Loucy (cell line): ENCODE measurements around the gene SIRPA.
A peak's percentile ranks its signal among the peaks of the same experiment; 100 is the strongest.

Experiments used
- H2AFZ ChIP-seq: fragments of 200-600 bp; sonication (generic); 2 replicates; pipeline ENCODE4 v1.6.0; 2016; ENCODE audit warnings: antibody characterized with exemption, mild to moderate bottlenecking, low read length, moderate library complexity
- H3F3A ChIP-seq: fragments of 200-600 bp; 2 replicates; pipeline ENCODE4 v1.6.0; 2016; ENCODE audit warnings: antibody characterized with exemption, low read depth, mild to moderate bottlenecking
- H3K27me3 ChIP-seq: fragments of 200-600 bp; sonication (generic); 2 replicates; pipeline ENCODE4 v1.6.1; 2014; ENCODE audit warnings: low read length, mild to moderate bottlenecking; ENCODE audit not compliant: insufficient read depth, poor library complexity, severe bottlenecking
- H3K36me3 ChIP-seq: fragments of 200-600 bp; sonication (generic); 2 replicates; pipeline ENCODE4 v1.6.1; 2016; ENCODE audit warnings: low read length; ENCODE audit not compliant: insufficient read depth
- H3K4me1 ChIP-seq: fragments of 200-600 bp; sonication (generic); 2 replicates; pipeline ENCODE4 v1.5.1; 2014; ENCODE audit warnings: low read length, mild to moderate bottlenecking; ENCODE audit not compliant: insufficient read depth, poor library complexity, severe bottlenecking
- H3K4me2 ChIP-seq: fragments of 200-600 bp; sonication (generic); 2 replicates; pipeline ENCODE4 v1.6.0; 2014; ENCODE audit warnings: antibody characterized with exemption, low read length, low read depth, mild to moderate bottlenecking; ENCODE audit not compliant: poor library complexity, severe bottlenecking
- H3K4me3 ChIP-seq: fragments of 200-600 bp; sonication (generic); 2 replicates; pipeline ENCODE4 v1.5.1; 2014; ENCODE audit warnings: low read length, mild to moderate bottlenecking, mixed read lengths; ENCODE audit not compliant: poor library complexity, severe bottlenecking
- H3K79me2 ChIP-seq: fragments of 200-600 bp; sonication (generic); 2 replicates; pipeline ENCODE4 v1.6.1; 2014; ENCODE audit warnings: low read length; ENCODE audit not compliant: insufficient read depth
- H3K9ac ChIP-seq: fragments of 200-600 bp; sonication (generic); 2 replicates; pipeline ENCODE4 v1.6.0; 2014; ENCODE audit warnings: mild to moderate bottlenecking, low read depth, low read length, moderate library complexity; ENCODE audit not compliant: poor library complexity, severe bottlenecking
- H3K9me2 ChIP-seq: fragments of 200-600 bp; sonication (generic); replicated peaks from 2 replicates; pipeline ENCODE4 v1.6.1; 2016; ENCODE audit warnings: low read depth, low read length, mixed read lengths
- H3K9me3 ChIP-seq: fragments of 200-600 bp; sonication (generic); 2 replicates; pipeline ENCODE4 v1.6.1; 2014; ENCODE audit warnings: mild to moderate bottlenecking, antibody characterized with exemption, low read length, low read depth; ENCODE audit not compliant: insufficient read depth
- H4K20me1 ChIP-seq: fragments of 200-600 bp; sonication (generic); 2 replicates; pipeline ENCODE4 v1.6.0; 2014; ENCODE audit warnings: antibody characterized with exemption, low read length, mild to moderate bottlenecking; ENCODE audit not compliant: insufficient read depth, poor library complexity, severe bottlenecking
- EZH2phosphoT487 ChIP-seq: fragments of 200-600 bp; IDR thresholded peaks from 2 replicates; pipeline ENCODE4 v1.6.1; 2018; ENCODE audit warnings: antibody characterized with exemption, mild to moderate bottlenecking, moderate library complexity, borderline replicate concordance
- TF ChIP-seq, protein P1 (sequence below): fragments of 200-600 bp; sonication (generic); conservative IDR thresholded peaks from 2 replicates; pipeline ENCODE4 v1.5.1; 2014; ENCODE audit warnings: mild to moderate bottlenecking, antibody characterized with exemption, low read length

The SIRPA gene

DNA sequence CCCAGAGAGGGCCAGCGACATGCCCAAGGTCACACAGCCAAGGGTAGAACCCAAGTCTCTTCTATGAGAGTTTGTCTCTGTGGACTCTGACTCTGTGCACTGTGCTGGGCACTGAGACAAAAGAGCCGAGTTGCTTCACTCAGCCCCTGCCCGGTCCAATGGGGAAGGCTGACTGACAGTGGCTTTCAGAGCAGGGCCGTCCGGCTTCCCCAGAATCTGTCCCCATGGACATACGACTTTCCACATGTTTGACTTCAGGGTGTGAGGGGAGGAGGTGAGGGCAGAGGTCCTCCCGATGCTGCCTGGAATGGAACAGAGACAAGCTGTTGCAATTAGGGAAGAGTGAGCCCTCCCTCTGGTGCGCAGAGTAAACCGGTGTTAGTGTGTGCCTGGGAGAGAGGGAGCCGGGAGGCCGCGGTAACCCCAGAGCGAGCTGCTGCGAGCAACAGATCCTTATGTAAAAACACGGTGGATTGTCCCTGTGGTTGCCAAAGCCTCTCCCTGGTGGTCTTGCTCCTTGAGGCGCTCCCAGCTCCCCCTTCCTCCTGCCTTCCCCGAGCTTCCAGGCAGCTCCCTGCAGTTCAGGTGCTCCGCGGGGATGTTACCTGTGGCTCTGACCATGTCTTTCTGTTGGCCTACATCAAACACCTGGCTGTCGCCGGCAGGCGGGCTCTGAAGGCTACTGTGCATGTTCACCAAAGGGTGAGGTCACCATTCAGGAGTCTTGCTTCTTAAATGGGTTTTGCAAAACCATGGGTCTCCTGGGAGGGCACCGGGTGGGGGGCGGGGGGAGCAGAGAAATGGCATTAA, 672 bp downstream of the SIRPA start:
- Histone ChIP-seq H3K9me2 (no peaks in the 10 kb centered on the region), H3F3A (no peaks in the 10 kb centered on the region), H3K9ac (peak overlapping the region; percentile 27), H2AFZ (no peak overlapping the region; the same call in 1 of the 2 replicates), H3K4me1 (no peaks in the 10 kb centered on the region), H3K4me3 (peak overlapping the region; percentile 69), H3K79me2 (no peaks in the 10 kb centered on the region), H3K4me2 (peak overlapping the region; percentile 73), H4K20me1 (no peaks in the 10 kb centered on the region), H3K9me3 (no peaks in the 10 kb centered on the region), H3K36me3 (no peaks in the 10 kb centered on the region), H3K27me3 (peaks cover 15% of the 10 kb centered on the region)
- TF ChIP-seq, protein P1, sequence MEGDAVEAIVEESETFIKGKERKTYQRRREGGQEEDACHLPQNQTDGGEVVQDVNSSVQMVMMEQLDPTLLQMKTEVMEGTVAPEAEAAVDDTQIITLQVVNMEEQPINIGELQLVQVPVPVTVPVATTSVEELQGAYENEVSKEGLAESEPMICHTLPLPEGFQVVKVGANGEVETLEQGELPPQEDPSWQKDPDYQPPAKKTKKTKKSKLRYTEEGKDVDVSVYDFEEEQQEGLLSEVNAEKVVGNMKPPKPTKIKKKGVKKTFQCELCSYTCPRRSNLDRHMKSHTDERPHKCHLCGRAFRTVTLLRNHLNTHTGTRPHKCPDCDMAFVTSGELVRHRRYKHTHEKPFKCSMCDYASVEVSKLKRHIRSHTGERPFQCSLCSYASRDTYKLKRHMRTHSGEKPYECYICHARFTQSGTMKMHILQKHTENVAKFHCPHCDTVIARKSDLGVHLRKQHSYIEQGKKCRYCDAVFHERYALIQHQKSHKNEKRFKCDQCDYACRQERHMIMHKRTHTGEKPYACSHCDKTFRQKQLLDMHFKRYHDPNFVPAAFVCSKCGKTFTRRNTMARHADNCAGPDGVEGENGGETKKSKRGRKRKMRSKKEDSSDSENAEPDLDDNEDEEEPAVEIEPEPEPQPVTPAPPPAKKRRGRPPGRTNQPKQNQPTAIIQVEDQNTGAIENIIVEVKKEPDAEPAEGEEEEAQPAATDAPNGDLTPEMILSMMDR, result no peak
- no peak for TF ChIP-seq EZH2phosphoT487

- H3K4me3 ChIP-seq, result no peak overlapping the region
- no peak overlapping the region for H3K4me2 ChIP-seq
- H3K9ac ChIP-seq, result no peak overlapping the region
Observed at GRCh38 chr20:1896484-1897258, 1.5 kb downstream of the SIRPA start.

DNA sequence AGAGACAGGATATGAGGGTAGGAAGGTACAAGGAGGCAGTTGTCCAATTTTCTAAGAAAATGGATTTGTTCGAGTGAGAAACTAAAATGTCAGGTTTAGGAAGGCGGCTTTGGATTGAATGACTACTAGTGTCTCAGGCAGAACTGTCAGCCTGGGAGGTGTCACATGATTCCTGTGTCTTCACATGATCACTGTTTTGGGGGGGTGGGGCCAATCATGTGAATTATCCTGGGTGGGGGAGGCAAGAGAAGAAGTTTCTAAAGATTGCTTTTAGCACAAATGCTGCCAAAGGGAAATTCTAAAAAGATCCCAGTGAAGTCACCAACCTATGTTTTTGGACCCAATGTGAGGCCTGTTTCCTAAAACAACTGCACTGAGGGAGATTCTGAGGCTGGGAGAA, 2.3 kb downstream of the SIRPA start:
- Histone ChIP-seq H2AFZ (no peak overlapping the region), H4K20me1 (no peaks in the 10 kb centered on the region), H3K27me3 (peaks cover 15% of the 10 kb centered on the region), H3K9me3 (no peaks in the 10 kb centered on the region), H3K79me2 (no peaks in the 10 kb centered on the region), H3K4me2 (no peak overlapping the region), H3K36me3 (no peaks in the 10 kb centered on the region), H3K4me3 (no peak overlapping the region), H3K4me1 (no peaks in the 10 kb centered on the region), H3K9ac (no peak overlapping the region), H3K9me2 (no peaks in the 10 kb centered on the region), H3F3A (no peaks in the 10 kb centered on the region)
- no peak for TF ChIP-seq EZH2phosphoT487
- TF ChIP-seq, protein P1, result no peak

More at GRCh38 chr20:1896484-1897258, 1.5 kb downstream of the SIRPA start:
- TF ChIP-seq, protein P1, result no peak
- TF ChIP-seq EZH2phosphoT487, result no peak
- Histone ChIP-seq H3K36me3 (no peaks in the 10 kb centered on the region), H3F3A (no peaks in the 10 kb centered on the region), H3K4me1 (no peaks in the 10 kb centered on the region), H3K79me2 (no peaks in the 10 kb centered on the region), H3K9me2 (no peaks in the 10 kb centered on the region), H3K27me3 (peaks cover 15% of the 10 kb centered on the region), H3K9me3 (no peaks in the 10 kb centered on the region), H2AFZ (no peak overlapping the region), H4K20me1 (no peaks in the 10 kb centered on the region)
